ENCODE measurements around the gene GALNT12. TPM values are rescaled to one million over a fixed set of nuclear protein-coding genes. Genes with fewer than 3 reads are reported as not detected.

GALNT12 gene
- total and polyA plus RNA-seq, 4 donors, result 0.16 to 1.4 (median 0.25) TPM; not detected in 1

DNA sequence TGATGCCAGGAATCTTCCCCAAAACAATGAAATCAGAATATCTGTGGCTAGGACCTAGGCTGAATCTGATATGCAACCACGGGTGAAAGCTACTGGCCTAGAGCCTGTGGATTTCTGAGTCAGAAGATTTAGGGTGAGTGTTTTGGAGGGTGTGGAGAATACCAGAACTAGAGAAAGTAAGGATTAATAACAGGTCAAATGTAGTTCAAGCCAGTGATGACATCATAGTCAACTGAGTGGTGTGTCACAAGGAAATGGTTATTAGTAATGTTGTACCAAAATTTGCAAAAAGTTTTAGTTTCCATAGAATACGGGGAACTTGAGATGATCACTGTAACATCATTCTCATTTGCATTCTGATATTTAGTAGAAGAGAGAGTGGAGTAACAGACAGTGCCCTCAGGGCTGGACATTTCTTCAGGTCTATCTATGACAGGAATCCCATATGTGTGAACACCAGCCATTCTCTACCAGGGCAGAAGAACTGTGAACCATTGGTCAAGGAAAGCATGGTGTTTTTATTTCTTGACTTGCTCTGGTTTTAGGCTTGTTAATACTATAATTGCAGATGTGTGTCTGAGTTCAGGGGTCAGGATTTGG is 3.7 kb downstream of the GALNT12 start:
- Histone ChIP-seq H3K4me1 (ENCODE audit: control insufficient read depth in 4 of 4, insufficient read depth in 4 of 4, low read length in 3 of 4) (peaks cover 3 to 6% (median 5%) of the 10 kb centered on the region in 4 donors), H3K9ac (ENCODE audit: low read depth in 1 of 2, low read length in 2 of 2) (no peak overlapping the region), H3K9me3 (ENCODE audit: control insufficient read depth in 4 of 4, low read length in 3 of 4) (no peaks in the 10 kb centered on the region), H3K27ac (ENCODE audit: low read depth in 1 of 2, low read length in 2 of 2) (no peak overlapping the region), H3K27me3 (ENCODE audit: control insufficient read depth in 4 of 4, insufficient read depth in 4 of 4, low read length in 3 of 4) (peaks cover 0 to 12% (median 2%) of the 10 kb centered on the region in 4 donors), H3K36me3 (ENCODE audit: control insufficient read depth in 4 of 4, insufficient read depth in 3 of 4, low read depth in 1 of 4, low read length in 3 of 4) (no peaks in the 10 kb centered on the region), H3K4me3 (ENCODE audit: low read depth in 1 of 3, low read length in 3 of 3) (no peak overlapping the region)
- DNase-seq (ENCODE audit: low spot score), result no peak
- 86% methylated on average over 2 of the region's 2 CpGs for WGBS
- TF ChIP-seq FOXA1 (IDR thresholded peaks at IDR 0.05) (no peak), TAF1 (conservative IDR thresholded peaks at IDR 0.05) (no peak), RAD21 (IDR thresholded peaks at IDR 0.05) (no peak), JUND (IDR thresholded peaks at IDR 0.05) (no peak), YY1 (IDR thresholded peaks at IDR 0.05) (no peak), FOXA2 (IDR thresholded peaks at IDR 0.05) (no peak), RXRA (IDR thresholded peaks at IDR 0.05) (no peak), GABPA (IDR thresholded peaks at IDR 0.05 in 1 of 2, conservative IDR thresholded peaks at IDR 0.05 in 1 of 2) (no peak), NR2F2 (IDR thresholded peaks at IDR 0.05) (no peak), SP1 (IDR thresholded peaks at IDR 0.05) (no peak), HNF4A (conservative IDR thresholded peaks at IDR 0.05) (no peak), EGR1 (IDR thresholded peaks at IDR 0.05; ENCODE audit: low read depth in 2 of 2) (no peak), HNF4G (IDR thresholded peaks at IDR 0.05) (no peak)
- TF ChIP-seq, protein P1, sequence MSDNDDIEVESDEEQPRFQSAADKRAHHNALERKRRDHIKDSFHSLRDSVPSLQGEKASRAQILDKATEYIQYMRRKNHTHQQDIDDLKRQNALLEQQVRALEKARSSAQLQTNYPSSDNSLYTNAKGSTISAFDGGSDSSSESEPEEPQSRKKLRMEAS (IDR thresholded peaks at IDR 0.05), result no peak
- TF ChIP-seq, protein P2, sequence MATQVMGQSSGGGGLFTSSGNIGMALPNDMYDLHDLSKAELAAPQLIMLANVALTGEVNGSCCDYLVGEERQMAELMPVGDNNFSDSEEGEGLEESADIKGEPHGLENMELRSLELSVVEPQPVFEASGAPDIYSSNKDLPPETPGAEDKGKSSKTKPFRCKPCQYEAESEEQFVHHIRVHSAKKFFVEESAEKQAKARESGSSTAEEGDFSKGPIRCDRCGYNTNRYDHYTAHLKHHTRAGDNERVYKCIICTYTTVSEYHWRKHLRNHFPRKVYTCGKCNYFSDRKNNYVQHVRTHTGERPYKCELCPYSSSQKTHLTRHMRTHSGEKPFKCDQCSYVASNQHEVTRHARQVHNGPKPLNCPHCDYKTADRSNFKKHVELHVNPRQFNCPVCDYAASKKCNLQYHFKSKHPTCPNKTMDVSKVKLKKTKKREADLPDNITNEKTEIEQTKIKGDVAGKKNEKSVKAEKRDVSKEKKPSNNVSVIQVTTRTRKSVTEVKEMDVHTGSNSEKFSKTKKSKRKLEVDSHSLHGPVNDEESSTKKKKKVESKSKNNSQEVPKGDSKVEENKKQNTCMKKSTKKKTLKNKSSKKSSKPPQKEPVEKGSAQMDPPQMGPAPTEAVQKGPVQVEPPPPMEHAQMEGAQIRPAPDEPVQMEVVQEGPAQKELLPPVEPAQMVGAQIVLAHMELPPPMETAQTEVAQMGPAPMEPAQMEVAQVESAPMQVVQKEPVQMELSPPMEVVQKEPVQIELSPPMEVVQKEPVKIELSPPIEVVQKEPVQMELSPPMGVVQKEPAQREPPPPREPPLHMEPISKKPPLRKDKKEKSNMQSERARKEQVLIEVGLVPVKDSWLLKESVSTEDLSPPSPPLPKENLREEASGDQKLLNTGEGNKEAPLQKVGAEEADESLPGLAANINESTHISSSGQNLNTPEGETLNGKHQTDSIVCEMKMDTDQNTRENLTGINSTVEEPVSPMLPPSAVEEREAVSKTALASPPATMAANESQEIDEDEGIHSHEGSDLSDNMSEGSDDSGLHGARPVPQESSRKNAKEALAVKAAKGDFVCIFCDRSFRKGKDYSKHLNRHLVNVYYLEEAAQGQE (IDR thresholded peaks at IDR 0.05), result no peak
- TF ChIP-seq, protein P3, sequence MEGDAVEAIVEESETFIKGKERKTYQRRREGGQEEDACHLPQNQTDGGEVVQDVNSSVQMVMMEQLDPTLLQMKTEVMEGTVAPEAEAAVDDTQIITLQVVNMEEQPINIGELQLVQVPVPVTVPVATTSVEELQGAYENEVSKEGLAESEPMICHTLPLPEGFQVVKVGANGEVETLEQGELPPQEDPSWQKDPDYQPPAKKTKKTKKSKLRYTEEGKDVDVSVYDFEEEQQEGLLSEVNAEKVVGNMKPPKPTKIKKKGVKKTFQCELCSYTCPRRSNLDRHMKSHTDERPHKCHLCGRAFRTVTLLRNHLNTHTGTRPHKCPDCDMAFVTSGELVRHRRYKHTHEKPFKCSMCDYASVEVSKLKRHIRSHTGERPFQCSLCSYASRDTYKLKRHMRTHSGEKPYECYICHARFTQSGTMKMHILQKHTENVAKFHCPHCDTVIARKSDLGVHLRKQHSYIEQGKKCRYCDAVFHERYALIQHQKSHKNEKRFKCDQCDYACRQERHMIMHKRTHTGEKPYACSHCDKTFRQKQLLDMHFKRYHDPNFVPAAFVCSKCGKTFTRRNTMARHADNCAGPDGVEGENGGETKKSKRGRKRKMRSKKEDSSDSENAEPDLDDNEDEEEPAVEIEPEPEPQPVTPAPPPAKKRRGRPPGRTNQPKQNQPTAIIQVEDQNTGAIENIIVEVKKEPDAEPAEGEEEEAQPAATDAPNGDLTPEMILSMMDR (IDR thresholded peaks at IDR 0.05; ENCODE audit: low read depth, low read length, missing input control), result no peak
- TF ChIP-seq, protein P4, sequence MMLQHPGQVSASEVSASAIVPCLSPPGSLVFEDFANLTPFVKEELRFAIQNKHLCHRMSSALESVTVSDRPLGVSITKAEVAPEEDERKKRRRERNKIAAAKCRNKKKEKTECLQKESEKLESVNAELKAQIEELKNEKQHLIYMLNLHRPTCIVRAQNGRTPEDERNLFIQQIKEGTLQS (IDR thresholded peaks at IDR 0.05), result no peak
- TF ChIP-seq, protein P5, sequence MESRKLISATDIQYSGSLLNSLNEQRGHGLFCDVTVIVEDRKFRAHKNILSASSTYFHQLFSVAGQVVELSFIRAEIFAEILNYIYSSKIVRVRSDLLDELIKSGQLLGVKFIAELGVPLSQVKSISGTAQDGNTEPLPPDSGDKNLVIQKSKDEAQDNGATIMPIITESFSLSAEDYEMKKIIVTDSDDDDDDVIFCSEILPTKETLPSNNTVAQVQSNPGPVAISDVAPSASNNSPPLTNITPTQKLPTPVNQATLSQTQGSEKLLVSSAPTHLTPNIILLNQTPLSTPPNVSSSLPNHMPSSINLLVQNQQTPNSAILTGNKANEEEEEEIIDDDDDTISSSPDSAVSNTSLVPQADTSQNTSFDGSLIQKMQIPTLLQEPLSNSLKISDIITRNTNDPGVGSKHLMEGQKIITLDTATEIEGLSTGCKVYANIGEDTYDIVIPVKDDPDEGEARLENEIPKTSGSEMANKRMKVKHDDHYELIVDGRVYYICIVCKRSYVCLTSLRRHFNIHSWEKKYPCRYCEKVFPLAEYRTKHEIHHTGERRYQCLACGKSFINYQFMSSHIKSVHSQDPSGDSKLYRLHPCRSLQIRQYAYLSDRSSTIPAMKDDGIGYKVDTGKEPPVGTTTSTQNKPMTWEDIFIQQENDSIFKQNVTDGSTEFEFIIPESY (IDR thresholded peaks at IDR 0.05), result no peak
